GM18951 (cell line): ENCODE data around the gene STRADB.

Experiments used
- POLR2A ChIP-seq: IDR thresholded peaks from 4 replicates; pipeline ENCODE4 v1.6.1; 2011; ENCODE audit warnings: mild to moderate bottlenecking; ENCODE audit not compliant: insufficient read length, insufficient read depth; ENCODE audit errors: extremely low read depth
- in situ Hi-C: fragments of 300-500 bp; cut with MboI; formaldehyde crosslinking; loops from one replicate; pipeline ENCODE4 v1.12.0; 2022; ENCODE audit warnings: low sequenced_read_pairs, mixed read lengths, inconsistent platforms; ENCODE audit not compliant: unreplicated experiment

Gene STRADB

DNA sequence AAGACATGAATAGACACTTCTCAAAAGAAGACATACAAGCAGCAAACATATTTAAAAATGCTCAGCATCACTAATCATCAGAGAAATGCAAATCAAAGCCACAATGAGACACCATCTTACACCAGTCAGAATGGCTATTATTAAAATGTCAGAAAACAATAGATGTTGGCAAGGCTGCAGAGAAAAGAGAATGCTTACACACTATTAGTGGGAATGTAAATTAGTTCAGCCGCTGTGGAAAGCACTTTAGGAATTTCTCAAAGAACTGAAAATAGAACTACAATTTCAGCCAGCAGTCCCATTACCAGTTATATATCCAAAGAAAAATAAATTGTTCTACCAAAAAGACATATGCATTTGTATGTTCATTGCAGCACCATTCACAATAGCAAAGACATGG, 61.7 kb downstream of the STRADB start:
- in situ Hi-C loops = no loop called here
- TF ChIP-seq POLR2A = no peak

DNA sequence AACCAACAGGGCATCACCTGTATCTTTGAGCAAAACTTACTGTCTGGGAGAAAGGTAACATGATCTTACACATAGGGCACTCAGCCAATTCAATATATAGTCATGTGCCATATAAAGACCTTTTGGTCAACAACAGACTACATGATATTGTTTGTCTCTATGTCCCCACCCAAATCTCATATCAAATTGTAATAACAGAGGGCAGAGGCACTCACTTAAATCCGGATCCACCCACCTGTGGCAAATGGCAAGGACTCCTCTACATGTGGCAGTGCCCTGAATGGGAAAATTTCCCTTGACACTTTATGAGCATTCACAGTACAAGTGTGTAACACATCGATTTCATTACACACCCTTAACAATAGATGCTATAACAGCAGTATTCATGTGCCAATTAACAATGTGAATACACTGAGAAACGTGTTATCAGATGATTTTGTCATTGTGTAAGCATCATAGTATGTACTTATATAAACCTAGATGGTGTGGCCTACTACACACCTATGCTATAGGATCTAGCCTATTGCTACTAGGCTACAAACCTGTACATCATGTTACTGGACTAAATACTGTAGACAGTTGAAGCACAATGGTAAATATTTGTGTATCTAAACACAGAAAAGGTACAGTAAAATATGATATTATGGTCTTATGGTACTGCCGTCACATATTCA, 64.2 kb downstream of the STRADB start:
- in situ Hi-C loops = no loop called here
- no peak for TF ChIP-seq POLR2A

DNA sequence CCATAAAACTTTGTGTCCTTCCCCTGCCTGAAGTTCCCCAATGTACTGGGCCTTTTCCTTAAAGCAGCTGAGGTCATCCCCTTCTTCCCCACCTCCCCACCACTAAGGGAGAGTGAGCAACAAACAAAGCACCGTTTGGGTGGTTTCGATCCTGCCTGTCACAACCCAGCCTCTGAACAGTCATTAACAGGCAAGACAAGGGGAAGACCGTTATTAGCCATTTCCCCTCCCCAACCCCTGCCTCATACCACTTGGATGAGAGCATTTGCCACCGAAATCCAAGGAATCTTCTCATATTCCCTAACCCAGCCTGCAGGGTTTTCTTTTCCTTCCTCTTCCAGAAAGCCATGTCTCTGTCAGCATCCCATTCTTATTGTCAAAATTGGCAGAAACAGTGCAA, 65.6 kb downstream of the STRADB start:
- in situ Hi-C loops = no loop called here
- no peak for TF ChIP-seq POLR2A

DNA sequence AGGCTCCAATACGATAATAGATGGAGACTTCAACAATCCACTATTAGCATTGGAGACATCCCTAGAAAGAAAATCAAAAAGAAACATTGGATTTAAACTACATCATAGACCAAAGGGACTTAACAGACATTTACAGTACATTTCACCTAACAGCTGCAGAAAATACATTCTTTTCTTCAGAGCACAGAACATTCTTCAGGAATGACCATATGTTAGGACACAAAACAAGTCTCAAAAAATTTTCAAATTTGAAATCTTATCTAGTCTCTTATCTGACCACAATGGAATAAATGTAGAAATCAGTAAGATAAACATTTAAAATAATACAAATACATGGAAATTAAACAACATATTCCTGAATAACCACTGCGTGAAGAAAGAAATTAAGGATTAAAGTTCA, 68.7 kb downstream of the STRADB start:
- in situ Hi-C loops = no loop called here
- TF ChIP-seq POLR2A = no peak

DNA sequence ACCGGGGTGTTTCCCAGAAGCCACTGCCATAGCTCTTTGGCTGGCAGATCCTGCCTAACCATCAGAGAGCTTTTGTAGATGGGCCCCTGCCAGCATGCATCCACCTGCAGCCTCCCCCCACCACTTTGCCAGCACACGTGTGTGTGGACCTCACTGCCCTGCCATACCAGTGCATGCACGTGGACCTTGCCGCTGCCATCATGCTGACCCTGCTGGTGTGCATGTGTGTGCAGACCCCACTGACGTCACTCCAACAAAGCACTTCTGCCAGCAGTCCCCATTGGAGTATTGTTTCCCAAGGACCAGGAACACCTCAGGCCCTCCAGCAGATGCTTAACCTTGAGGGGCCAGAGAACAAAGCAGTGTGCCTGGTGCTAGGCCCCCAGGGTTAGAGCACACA, 71.4 kb downstream of the STRADB start:
- in situ Hi-C loops = no loop called here
- TF ChIP-seq POLR2A = no peak

DNA sequence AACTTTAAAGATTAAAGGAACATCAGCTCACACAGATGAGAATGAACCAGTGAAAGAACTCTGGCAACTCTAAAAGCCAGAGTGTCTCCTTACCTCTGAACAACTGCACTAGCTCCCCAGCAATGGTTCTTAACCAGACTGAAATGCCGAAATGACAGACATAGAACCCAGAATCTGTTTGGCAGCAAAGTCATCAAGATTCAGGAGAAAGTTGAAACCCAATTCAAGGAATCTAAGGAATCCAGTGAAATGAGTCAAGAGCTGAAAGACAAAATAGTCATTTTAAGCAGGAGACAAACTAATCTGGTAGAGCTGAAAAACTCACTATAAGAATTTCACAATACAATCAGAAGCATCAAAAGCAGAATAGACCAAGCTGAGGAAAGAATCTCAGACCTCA, 72.0 kb downstream of the STRADB start:
- in situ Hi-C loops = no loop called here
- TF ChIP-seq POLR2A = no peak
